HG02970 (cell line): ENCODE measurements around the gene CORO7.

Experiments used
- ATAC-seq: cut with Tn5 transposase; IDR thresholded peaks from one replicate; pipeline ENCODE4 v1.9.1; 2021; ENCODE audit warnings: mild to moderate bottlenecking, moderate library complexity, moderate number of reproducible peaks; ENCODE audit not compliant: unreplicated experiment, low FRiP score

CORO7 gene

GRCh38 chr16:4385789-4386450 lies 30.5 kb downstream of the CORO7 start:
- no peak for ATAC-seq

GRCh38 chr16:4385066-4385788 lies 31.2 kb downstream of the CORO7 start:
- no peak for ATAC-seq

GRCh38 chr16:4384509-4384942 lies 31.9 kb downstream of the CORO7 start:
- ATAC-seq: no peak

- ATAC-seq: no peak
These were observed 32.6 kb downstream of the CORO7 start for GRCh38 chr16:4383591-4384444.

- no peak for ATAC-seq
These were observed 33.5 kb downstream of the CORO7 start for GRCh38 chr16:4382795-4383357.

GRCh38 chr16:4381935-4382794 lies 34.2 kb downstream of the CORO7 start:
- no peak for ATAC-seq

GRCh38 chr16:4381072-4381934 lies 35.1 kb downstream of the CORO7 start:
- ATAC-seq: no peak

- no peak for ATAC-seq
These were observed 36.0 kb downstream of the CORO7 start for GRCh38 chr16:4380119-4381063.

- no peak for ATAC-seq
These were observed 37.3 kb downstream of the CORO7 start for GRCh38 chr16:4378999-4379690.

GRCh38 chr16:4378161-4378666 lies 38.2 kb downstream of the CORO7 start:
- ATAC-seq: no peak

GRCh38 chr16:4377573-4378154 lies 38.7 kb downstream of the CORO7 start:
- ATAC-seq: no peak

GRCh38 chr16:4376893-4377572 lies 39.4 kb downstream of the CORO7 start:
- ATAC-seq: no peak

- ATAC-seq: no peak
These were observed 40.1 kb downstream of the CORO7 start for GRCh38 chr16:4376126-4376892.

GRCh38 chr16:4375717-4376116 lies 40.7 kb downstream of the CORO7 start:
- ATAC-seq: no peak

GRCh38 chr16:4373909-4374742 lies 42.3 kb downstream of the CORO7 start:
- ATAC-seq: no peak
